Measurements from ENCODE around the gene RASA3. TPM values are rescaled to one million over a fixed set of nuclear protein-coding genes. Genes with fewer than 3 reads are reported as not detected.

Gene RASA3
- total RNA-seq, 1 experiment from 2014 or later = 18.6 TPM

DNA sequence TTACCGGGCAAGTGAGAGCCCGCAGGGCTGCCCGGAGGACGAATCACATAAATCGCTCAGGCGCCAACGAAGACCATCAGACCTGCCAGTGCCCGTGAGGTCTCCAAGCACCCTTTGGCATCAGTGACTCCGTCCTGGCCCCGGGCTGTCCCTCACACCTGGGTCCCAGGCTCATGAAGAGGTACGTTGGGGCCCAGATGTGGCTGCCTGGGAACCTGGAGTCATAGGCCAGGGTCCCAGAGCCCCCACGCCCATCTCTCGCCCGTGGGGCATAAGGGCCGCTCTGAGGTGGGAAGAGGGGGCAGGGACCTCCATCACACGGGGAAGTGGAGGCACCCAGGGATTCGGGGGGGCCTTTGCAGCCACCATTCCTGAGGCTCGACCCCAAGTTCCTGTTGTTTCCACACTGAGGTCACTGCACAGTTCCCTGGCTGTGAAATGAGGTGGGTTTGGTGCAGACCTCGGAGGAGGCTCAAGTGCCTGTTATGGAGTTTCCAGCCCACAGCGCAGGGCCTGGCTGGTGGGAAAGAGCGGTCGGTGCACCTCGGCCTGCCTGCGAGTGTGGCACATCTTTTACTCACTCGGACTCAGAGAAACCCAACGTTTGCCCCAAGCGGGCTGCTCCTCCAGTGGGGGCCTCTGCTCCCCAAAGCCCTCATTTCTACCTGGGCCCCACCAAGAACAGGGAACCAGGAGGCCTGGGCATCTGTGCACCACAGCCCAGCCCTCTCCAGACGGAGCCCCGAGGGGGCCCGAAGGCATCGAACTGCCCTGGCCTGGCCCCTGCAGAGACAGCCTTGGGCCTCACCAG, 122.6 kb downstream of the RASA3 start:
- Histone ChIP-seq H2AFZ (ENCODE audit: low read depth, low read length, poor library complexity, severe bottlenecking) (no peak overlapping the region), H3K27me3 (ENCODE audit: insufficient read depth, low read length) (no peaks in the 10 kb centered on the region), H3K27ac (ENCODE audit: low read depth, low read length) (no peak overlapping the region), H3K4me1 (ENCODE audit: control insufficient read depth in 1 of 2, insufficient read depth in 2 of 2, low read length in 2 of 2) (peaks cover 0 to 4% of the 10 kb centered on the region in 2 experiments; a peak in 1 of 4 replicates), H3K9me2 (ENCODE audit: insufficient read depth) (no peaks in the 10 kb centered on the region), H3K4me2 (ENCODE audit: low read length) (no peak overlapping the region), H3K9ac (ENCODE audit: low read length) (no peak overlapping the region), H3K9me3 (ENCODE audit: control insufficient read depth in 1 of 2, insufficient read depth in 1 of 2, low read depth in 1 of 2, low read length in 2 of 2) (no peaks in the 10 kb centered on the region), H4K20me1 (ENCODE audit: insufficient read depth) (no peaks in the 10 kb centered on the region), H3K4me3 (replicated peaks in 1 of 2; ENCODE audit: low read depth in 1 of 2, low read length in 2 of 2) (no peak overlapping the region), H3K79me2 (ENCODE audit: insufficient read depth, low read length) (no peaks in the 10 kb centered on the region), H3K36me3 (ENCODE audit: control insufficient read depth in 1 of 2, insufficient read depth in 2 of 2, low read length in 2 of 2) (no peaks in the 10 kb centered on the region)
- POLR2A ChIA-PET = interaction anchor here (0.9 kb wide), 1 partner anchor 671 kb away, joined by 3 read pairs; no protein-coding TSS in a partner anchor
- no TSS peak for BruUV-seq (replicated peaks)
- CTCF ChIA-PET = no interaction called here
- DNase-seq (ENCODE audit: low read depth, low spot score) (no peak), ATAC-seq (no peak)
- intact Hi-C loops (cut with micrococcal nuclease) = no loop called here
- TF ChIP-seq EZH2 (IDR thresholded peaks at IDR 0.05) (no peak), ZNF274 (IDR thresholded peaks at IDR 0.05; ENCODE audit: low read depth, low read length) (no peak), SP1 (IDR thresholded peaks at IDR 0.05; ENCODE audit: low read depth) (no peak), SRF (IDR thresholded peaks at IDR 0.05; ENCODE audit: low read depth) (no peak)
- TF ChIP-seq, protein P1, sequence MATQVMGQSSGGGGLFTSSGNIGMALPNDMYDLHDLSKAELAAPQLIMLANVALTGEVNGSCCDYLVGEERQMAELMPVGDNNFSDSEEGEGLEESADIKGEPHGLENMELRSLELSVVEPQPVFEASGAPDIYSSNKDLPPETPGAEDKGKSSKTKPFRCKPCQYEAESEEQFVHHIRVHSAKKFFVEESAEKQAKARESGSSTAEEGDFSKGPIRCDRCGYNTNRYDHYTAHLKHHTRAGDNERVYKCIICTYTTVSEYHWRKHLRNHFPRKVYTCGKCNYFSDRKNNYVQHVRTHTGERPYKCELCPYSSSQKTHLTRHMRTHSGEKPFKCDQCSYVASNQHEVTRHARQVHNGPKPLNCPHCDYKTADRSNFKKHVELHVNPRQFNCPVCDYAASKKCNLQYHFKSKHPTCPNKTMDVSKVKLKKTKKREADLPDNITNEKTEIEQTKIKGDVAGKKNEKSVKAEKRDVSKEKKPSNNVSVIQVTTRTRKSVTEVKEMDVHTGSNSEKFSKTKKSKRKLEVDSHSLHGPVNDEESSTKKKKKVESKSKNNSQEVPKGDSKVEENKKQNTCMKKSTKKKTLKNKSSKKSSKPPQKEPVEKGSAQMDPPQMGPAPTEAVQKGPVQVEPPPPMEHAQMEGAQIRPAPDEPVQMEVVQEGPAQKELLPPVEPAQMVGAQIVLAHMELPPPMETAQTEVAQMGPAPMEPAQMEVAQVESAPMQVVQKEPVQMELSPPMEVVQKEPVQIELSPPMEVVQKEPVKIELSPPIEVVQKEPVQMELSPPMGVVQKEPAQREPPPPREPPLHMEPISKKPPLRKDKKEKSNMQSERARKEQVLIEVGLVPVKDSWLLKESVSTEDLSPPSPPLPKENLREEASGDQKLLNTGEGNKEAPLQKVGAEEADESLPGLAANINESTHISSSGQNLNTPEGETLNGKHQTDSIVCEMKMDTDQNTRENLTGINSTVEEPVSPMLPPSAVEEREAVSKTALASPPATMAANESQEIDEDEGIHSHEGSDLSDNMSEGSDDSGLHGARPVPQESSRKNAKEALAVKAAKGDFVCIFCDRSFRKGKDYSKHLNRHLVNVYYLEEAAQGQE (IDR thresholded peaks at IDR 0.05; ENCODE audit: low read depth) = no peak
- TF ChIP-seq, protein P2, sequence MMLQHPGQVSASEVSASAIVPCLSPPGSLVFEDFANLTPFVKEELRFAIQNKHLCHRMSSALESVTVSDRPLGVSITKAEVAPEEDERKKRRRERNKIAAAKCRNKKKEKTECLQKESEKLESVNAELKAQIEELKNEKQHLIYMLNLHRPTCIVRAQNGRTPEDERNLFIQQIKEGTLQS (IDR thresholded peaks at IDR 0.05) = no peak
- RAD21 ChIA-PET (ENCODE audit: low non-redundant PET in 1 of 2, low total read pairs in 2 of 2, uncharacterized antibody in 2 of 2, unreplicated experiment in 2 of 2) = no interaction called here

Measured in HCT116 (cell line).